Measurements from ENCODE around the gene RFPL3.

Gene RFPL3

GRCh38 chr22:32361257-32361656, 3.6 kb downstream of the RFPL3 start:
- WGBS, result 75% methylated on average over 1 of the region's 2 CpGs
- Histone ChIP-seq H3K36me3 (ENCODE audit: control insufficient read depth in 1 of 2, insufficient read depth in 2 of 2, low read depth in 1 of 2, low read length in 2 of 2) (no peaks in the 10 kb centered on the region), H3K9ac (ENCODE audit: low read length) (no peak overlapping the region), H2BK5ac (ENCODE audit: low read depth, low read length, poor library complexity, severe bottlenecking) (no peak overlapping the region), H2BK12ac (ENCODE audit: low read length in 2 of 2) (no peak overlapping the region), H3K9me3 (ENCODE audit: control insufficient read depth, low read length) (no peaks in the 10 kb centered on the region), H2BK15ac (ENCODE audit: low read depth, poor library complexity, severe bottlenecking) (no peak overlapping the region), H3K4me2 (ENCODE audit: low read length, poor library complexity, severe bottlenecking) (no peak overlapping the region), H3K4me1 (ENCODE audit: control insufficient read depth, insufficient read depth, low read depth, low read length) (no peaks in the 10 kb centered on the region), H3K79me1 (replicated peaks; ENCODE audit: low read length, poor library complexity, severe bottlenecking) (no peaks in the 10 kb centered on the region), H3K4ac (ENCODE audit: low read depth in 1 of 2, low read length in 2 of 2) (no peak overlapping the region), H3K18ac (ENCODE audit: low read depth in 1 of 2, low read length in 2 of 2) (no peak overlapping the region), H3K23ac (ENCODE audit: low read length in 2 of 2) (no peak overlapping the region), H2AFZ (ENCODE audit: low read depth, low read length) (no peak overlapping the region), H3K4me3 (ENCODE audit: insufficient read depth in 1 of 2, low read depth in 1 of 2, low read length in 2 of 2) (no peak overlapping the region), H4K91ac (ENCODE audit: low read length) (no peak overlapping the region), H2BK120ac (ENCODE audit: low read depth, low read length) (no peak overlapping the region), H3K14ac (ENCODE audit: low read length in 2 of 2) (no peak overlapping the region), H4K8ac (ENCODE audit: low read length) (no peak overlapping the region), H3K27ac (ENCODE audit: low read length, poor library complexity, severe bottlenecking) (no peak overlapping the region), H2AK5ac (ENCODE audit: low read length, severe bottlenecking) (no peak overlapping the region), H3K27me3 (ENCODE audit: control insufficient read depth in 1 of 2, insufficient read depth in 1 of 2, low read length in 2 of 2) (peaks cover 4 to 9% of the 10 kb centered on the region in 2 experiments)
- DNase-seq, result no peak

GRCh38 chr22:32364210-32364609, 6.5 kb downstream of the RFPL3 start:
- H3K4me1 ChIP-seq (ENCODE audit: control insufficient read depth, insufficient read depth, low read depth, low read length), result no peaks in the 10 kb centered on the region
- H3K4ac ChIP-seq (ENCODE audit: low read depth in 1 of 2, low read length in 2 of 2), result no peak overlapping the region
- WGBS, result 91% methylated on average over 4 of the region's 5 CpGs
- H2BK120ac ChIP-seq (ENCODE audit: low read depth, low read length), result no peak overlapping the region
- H2BK15ac ChIP-seq (ENCODE audit: low read depth, poor library complexity, severe bottlenecking), result no peak overlapping the region
- no peaks in the 10 kb centered on the region for H3K79me1 ChIP-seq (replicated peaks; ENCODE audit: low read length, poor library complexity, severe bottlenecking)
- H3K4me3 ChIP-seq (ENCODE audit: insufficient read depth in 1 of 2, low read depth in 1 of 2, low read length in 2 of 2), result no peak overlapping the region
- no peak overlapping the region for H3K18ac ChIP-seq (ENCODE audit: low read depth in 1 of 2, low read length in 2 of 2)
- DNase-seq, result no peak
- no peaks in the 10 kb centered on the region for H3K36me3 ChIP-seq (ENCODE audit: control insufficient read depth in 1 of 2, insufficient read depth in 2 of 2, low read depth in 1 of 2, low read length in 2 of 2)
- no peaks in the 10 kb centered on the region for H3K9me3 ChIP-seq (ENCODE audit: control insufficient read depth, low read length)
- H3K27me3 ChIP-seq (ENCODE audit: control insufficient read depth in 1 of 2, insufficient read depth in 1 of 2, low read length in 2 of 2), result peaks cover 4 to 13% of the 10 kb centered on the region in 2 experiments
- no peak overlapping the region for H3K23ac ChIP-seq (ENCODE audit: low read length in 2 of 2)
- H3K9ac ChIP-seq (ENCODE audit: low read length), result no peak overlapping the region
- no peak overlapping the region for H3K14ac ChIP-seq (ENCODE audit: low read length in 2 of 2)
- H2BK5ac ChIP-seq (ENCODE audit: low read depth, low read length, poor library complexity, severe bottlenecking), result no peak overlapping the region
- H2AK5ac ChIP-seq (ENCODE audit: low read length, severe bottlenecking), result no peak overlapping the region
- no peak overlapping the region for H2AFZ ChIP-seq (ENCODE audit: low read depth, low read length)
- no peak overlapping the region for H3K27ac ChIP-seq (ENCODE audit: low read length, poor library complexity, severe bottlenecking)
- no peak overlapping the region for H4K8ac ChIP-seq (ENCODE audit: low read length)
- no peak overlapping the region for H3K4me2 ChIP-seq (ENCODE audit: low read length, poor library complexity, severe bottlenecking)
- H4K91ac ChIP-seq (ENCODE audit: low read length), result no peak overlapping the region
- no peak overlapping the region for H2BK12ac ChIP-seq (ENCODE audit: low read length in 2 of 2)

- DNase-seq, result no peak
- no peak overlapping the region for H3K23ac ChIP-seq (ENCODE audit: low read length in 2 of 2)
- no peak overlapping the region for H3K4ac ChIP-seq (ENCODE audit: low read depth in 1 of 2, low read length in 2 of 2)
- H2AK5ac ChIP-seq (ENCODE audit: low read length, severe bottlenecking), result no peak overlapping the region
- no peak overlapping the region for H4K8ac ChIP-seq (ENCODE audit: low read length)
- H3K9ac ChIP-seq (ENCODE audit: low read length), result no peak overlapping the region
- H3K36me3 ChIP-seq (ENCODE audit: control insufficient read depth in 1 of 2, insufficient read depth in 2 of 2, low read depth in 1 of 2, low read length in 2 of 2), result no peaks in the 10 kb centered on the region
- no peaks in the 10 kb centered on the region for H3K4me1 ChIP-seq (ENCODE audit: control insufficient read depth, insufficient read depth, low read depth, low read length)
- no peak overlapping the region for H4K91ac ChIP-seq (ENCODE audit: low read length)
- H2BK12ac ChIP-seq (ENCODE audit: low read length in 2 of 2), result no peak overlapping the region
- no peak overlapping the region for H3K4me3 ChIP-seq (ENCODE audit: insufficient read depth in 1 of 2, low read depth in 1 of 2, low read length in 2 of 2)
- H2BK5ac ChIP-seq (ENCODE audit: low read depth, low read length, poor library complexity, severe bottlenecking), result no peak overlapping the region
- no peaks in the 10 kb centered on the region for H3K79me1 ChIP-seq (replicated peaks; ENCODE audit: low read length, poor library complexity, severe bottlenecking)
- no peak overlapping the region for H3K14ac ChIP-seq (ENCODE audit: low read length in 2 of 2)
- H3K27ac ChIP-seq (ENCODE audit: low read length, poor library complexity, severe bottlenecking), result no peak overlapping the region
- no peak overlapping the region for H3K18ac ChIP-seq (ENCODE audit: low read depth in 1 of 2, low read length in 2 of 2)
- H3K9me3 ChIP-seq (ENCODE audit: control insufficient read depth, low read length), result no peaks in the 10 kb centered on the region
- H2BK15ac ChIP-seq (ENCODE audit: low read depth, poor library complexity, severe bottlenecking), result no peak overlapping the region
- no peaks in the 10 kb centered on the region for H3K27me3 ChIP-seq (ENCODE audit: control insufficient read depth in 1 of 2, insufficient read depth in 1 of 2, low read length in 2 of 2)
- no peak overlapping the region for H2AFZ ChIP-seq (ENCODE audit: low read depth, low read length)
- no peak overlapping the region for H2BK120ac ChIP-seq (ENCODE audit: low read depth, low read length)
- H3K4me2 ChIP-seq (ENCODE audit: low read length, poor library complexity, severe bottlenecking), result no peak overlapping the region
- WGBS, result 78% methylated on average over 7 of the region's 7 CpGs
These were observed 18.2 kb downstream of the RFPL3 start for GRCh38 chr22:32375678-32376450.

GRCh38 chr22:32376681-32377080, 19.0 kb downstream of the RFPL3 start:
- H2BK12ac ChIP-seq (ENCODE audit: low read length in 2 of 2), result no peak overlapping the region
- no peak overlapping the region for H4K8ac ChIP-seq (ENCODE audit: low read length)
- no peak overlapping the region for H2AK5ac ChIP-seq (ENCODE audit: low read length, severe bottlenecking)
- H3K27me3 ChIP-seq (ENCODE audit: control insufficient read depth in 1 of 2, insufficient read depth in 1 of 2, low read length in 2 of 2), result no peaks in the 10 kb centered on the region
- H2AFZ ChIP-seq (ENCODE audit: low read depth, low read length), result no peak overlapping the region
- H3K9me3 ChIP-seq (ENCODE audit: control insufficient read depth, low read length), result no peaks in the 10 kb centered on the region
- DNase-seq, result no peak
- no peak overlapping the region for H3K4me2 ChIP-seq (ENCODE audit: low read length, poor library complexity, severe bottlenecking)
- no peak overlapping the region for H3K4ac ChIP-seq (ENCODE audit: low read depth in 1 of 2, low read length in 2 of 2)
- H3K9ac ChIP-seq (ENCODE audit: low read length), result no peak overlapping the region
- no peak overlapping the region for H3K27ac ChIP-seq (ENCODE audit: low read length, poor library complexity, severe bottlenecking)
- no peak overlapping the region for H2BK5ac ChIP-seq (ENCODE audit: low read depth, low read length, poor library complexity, severe bottlenecking)
- H3K4me3 ChIP-seq (ENCODE audit: insufficient read depth in 1 of 2, low read depth in 1 of 2, low read length in 2 of 2), result no peak overlapping the region
- H2BK15ac ChIP-seq (ENCODE audit: low read depth, poor library complexity, severe bottlenecking), result no peak overlapping the region
- no peaks in the 10 kb centered on the region for H3K4me1 ChIP-seq (ENCODE audit: control insufficient read depth, insufficient read depth, low read depth, low read length)
- H3K36me3 ChIP-seq (ENCODE audit: control insufficient read depth in 1 of 2, insufficient read depth in 2 of 2, low read depth in 1 of 2, low read length in 2 of 2), result no peaks in the 10 kb centered on the region
- whole genome bisulfite sequencing, result 71% methylated on average over 5 of the region's 5 CpGs
- H3K79me1 ChIP-seq (replicated peaks; ENCODE audit: low read length, poor library complexity, severe bottlenecking), result no peaks in the 10 kb centered on the region
- H2BK120ac ChIP-seq (ENCODE audit: low read depth, low read length), result no peak overlapping the region
- no peak overlapping the region for H3K18ac ChIP-seq (ENCODE audit: low read depth in 1 of 2, low read length in 2 of 2)
- no peak overlapping the region for H3K14ac ChIP-seq (ENCODE audit: low read length in 2 of 2)
- no peak overlapping the region for H3K23ac ChIP-seq (ENCODE audit: low read length in 2 of 2)
- H4K91ac ChIP-seq (ENCODE audit: low read length), result no peak overlapping the region
